ENCODE data around the gene TMC1.

TMC1 gene

GRCh38 chr9:72586388-72587130 lies 65.2 kb downstream of the TMC1 start:
- Histone ChIP-seq H3K4me3 (ENCODE audit: low read length) (no peak overlapping the region), H3K27me3 (ENCODE audit: control insufficient read depth, insufficient read depth, low read length) (no peaks in the 10 kb centered on the region), H3K4me1 (ENCODE audit: control insufficient read depth, insufficient read depth, low read length) (peaks cover 9% of the 10 kb centered on the region), H3K27ac (ENCODE audit: low read depth, low read length) (no peak overlapping the region), H3K36me3 (ENCODE audit: control insufficient read depth, insufficient read depth, low read length) (no peaks in the 10 kb centered on the region), H3K9ac (ENCODE audit: low read length) (no peak overlapping the region)

- Histone ChIP-seq H3K9ac (ENCODE audit: low read length) (no peak overlapping the region), H3K27ac (ENCODE audit: low read depth, low read length) (no peak overlapping the region), H3K4me1 (ENCODE audit: control insufficient read depth, insufficient read depth, low read length) (peaks cover 11% of the 10 kb centered on the region), H3K27me3 (ENCODE audit: control insufficient read depth, insufficient read depth, low read length) (no peaks in the 10 kb centered on the region), H3K36me3 (ENCODE audit: control insufficient read depth, insufficient read depth, low read length) (no peaks in the 10 kb centered on the region), H3K4me3 (ENCODE audit: low read length) (no peak overlapping the region)
Measured at GRCh38 chr9:72588336-72588735, 66.9 kb downstream of the TMC1 start.

DNA sequence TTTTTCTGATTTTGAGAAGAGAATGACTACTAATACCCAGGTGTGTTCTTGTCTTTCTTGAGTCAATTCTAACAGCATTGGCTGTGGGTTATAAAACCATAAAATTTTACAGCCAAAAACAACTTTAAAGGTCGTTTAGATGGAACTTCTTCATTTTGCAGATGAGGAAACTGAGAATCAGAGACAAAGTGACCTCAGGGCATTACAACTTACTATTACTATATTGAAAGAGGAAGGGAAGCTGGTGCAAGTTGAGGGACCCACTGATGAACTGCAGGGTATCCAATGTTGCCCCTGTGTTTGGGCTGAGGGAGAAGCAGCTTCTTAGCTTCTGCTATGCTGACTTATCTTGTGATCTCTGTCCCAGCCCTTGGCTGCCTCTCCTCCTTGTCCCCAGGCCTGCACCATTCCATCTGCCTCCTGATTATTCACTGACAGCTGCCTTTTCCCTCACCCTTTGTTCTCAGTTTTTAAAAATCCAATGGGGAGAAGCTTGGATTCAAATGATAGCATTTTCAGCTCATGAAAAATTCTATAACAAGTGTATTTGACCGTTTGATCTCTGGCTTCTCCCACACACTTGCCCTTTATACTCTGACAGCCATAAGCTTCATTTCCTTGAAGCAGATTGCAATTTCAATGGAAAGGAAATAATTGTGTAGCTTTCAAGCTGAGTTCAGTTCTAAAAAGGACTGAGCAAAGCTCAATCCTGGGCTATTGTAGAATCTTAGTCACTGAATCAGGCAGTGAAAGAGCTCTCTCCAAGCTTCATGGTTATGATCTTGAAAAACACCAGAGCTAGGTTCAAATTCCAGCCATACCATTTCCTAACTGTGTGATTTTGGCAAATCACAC lies 68.5 kb downstream of the TMC1 start:
- peaks cover 11% of the 10 kb centered on the region for H3K4me1 ChIP-seq (ENCODE audit: control insufficient read depth, insufficient read depth, low read length)
- H3K4me3 ChIP-seq (ENCODE audit: low read length), result no peak overlapping the region
- no peaks in the 10 kb centered on the region for H3K27me3 ChIP-seq (ENCODE audit: control insufficient read depth, insufficient read depth, low read length)
- no peaks in the 10 kb centered on the region for H3K36me3 ChIP-seq (ENCODE audit: control insufficient read depth, insufficient read depth, low read length)
- no peak overlapping the region for H3K9ac ChIP-seq (ENCODE audit: low read length)
- no peak overlapping the region for H3K27ac ChIP-seq (ENCODE audit: low read depth, low read length)

DNA sequence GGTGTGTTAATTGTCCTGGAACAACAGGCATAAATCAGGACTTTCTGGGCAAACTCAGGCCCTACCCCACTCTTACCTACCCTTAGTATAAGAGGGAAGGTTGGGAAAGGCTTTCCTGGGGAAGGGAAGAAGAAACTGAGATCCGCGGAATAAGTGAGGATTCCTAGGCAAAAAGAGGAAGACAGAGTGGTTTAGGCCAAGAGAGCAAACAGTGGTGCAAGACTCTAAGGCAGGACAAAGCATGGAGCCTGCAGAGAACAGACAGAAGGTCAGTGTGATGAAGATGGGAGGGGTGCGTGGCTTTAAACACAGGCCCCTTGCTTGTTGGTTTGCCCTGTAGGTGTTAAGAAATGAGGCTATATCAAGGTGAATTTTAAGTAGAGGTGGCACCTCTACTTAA lies 69.4 kb downstream of the TMC1 start:
- Histone ChIP-seq H3K9ac (ENCODE audit: low read length) (no peak overlapping the region), H3K27me3 (ENCODE audit: control insufficient read depth, insufficient read depth, low read length) (no peaks in the 10 kb centered on the region), H3K4me3 (ENCODE audit: low read length) (no peak overlapping the region), H3K36me3 (ENCODE audit: control insufficient read depth, insufficient read depth, low read length) (no peaks in the 10 kb centered on the region), H3K4me1 (ENCODE audit: control insufficient read depth, insufficient read depth, low read length) (peaks cover 11% of the 10 kb centered on the region), H3K27ac (ENCODE audit: low read depth, low read length) (no peak overlapping the region)

- Histone ChIP-seq H3K4me3 (ENCODE audit: low read length) (no peak overlapping the region), H3K4me1 (ENCODE audit: control insufficient read depth, insufficient read depth, low read length) (peaks cover 11% of the 10 kb centered on the region), H3K9ac (ENCODE audit: low read length) (no peak overlapping the region), H3K36me3 (ENCODE audit: control insufficient read depth, insufficient read depth, low read length) (no peaks in the 10 kb centered on the region), H3K27me3 (ENCODE audit: control insufficient read depth, insufficient read depth, low read length) (no peaks in the 10 kb centered on the region), H3K27ac (ENCODE audit: low read depth, low read length) (no peak overlapping the region)
Measured at GRCh38 chr9:72592502-72593403, 71.3 kb downstream of the TMC1 start.

DNA sequence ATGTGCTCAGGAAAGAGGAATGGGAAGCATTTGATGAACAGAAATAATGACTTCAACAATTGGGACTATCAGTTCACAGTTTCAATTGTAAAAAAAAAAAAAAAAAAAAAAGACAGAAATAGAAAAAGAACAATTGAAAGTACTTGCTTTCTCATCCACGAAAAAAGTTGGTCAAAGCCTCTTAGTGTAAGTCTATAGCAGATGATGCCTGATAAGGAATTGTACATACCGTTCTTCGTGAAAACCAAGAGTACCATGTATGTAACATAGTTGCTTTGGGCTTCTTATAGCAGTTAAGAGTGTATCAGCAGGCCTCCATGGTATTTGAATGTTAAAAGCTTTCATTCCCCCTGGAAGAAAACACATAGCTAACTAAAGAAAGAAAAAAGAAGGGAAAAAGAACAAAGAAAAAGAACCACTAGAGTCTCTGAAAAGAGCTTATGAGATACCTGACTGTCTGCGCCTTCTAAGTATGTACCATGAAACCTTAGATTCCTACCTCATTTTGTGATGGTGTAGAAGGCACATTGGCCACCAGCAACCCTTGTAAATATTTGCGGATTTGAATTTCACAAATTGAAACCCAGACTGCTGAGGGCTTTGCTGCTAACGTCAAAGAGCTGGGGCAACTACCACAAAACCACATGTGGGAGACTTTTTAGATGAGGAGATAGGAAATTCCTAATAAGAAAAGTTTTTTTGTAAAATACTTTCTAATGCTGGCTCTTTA lies 75.2 kb downstream of the TMC1 start:
- Histone ChIP-seq H3K36me3 (ENCODE audit: control insufficient read depth, insufficient read depth, low read length) (no peaks in the 10 kb centered on the region), H3K27ac (ENCODE audit: low read depth, low read length) (no peak overlapping the region), H3K9ac (ENCODE audit: low read length) (no peak overlapping the region), H3K4me3 (ENCODE audit: low read length) (no peak overlapping the region), H3K27me3 (ENCODE audit: control insufficient read depth, insufficient read depth, low read length) (no peaks in the 10 kb centered on the region), H3K4me1 (ENCODE audit: control insufficient read depth, insufficient read depth, low read length) (peaks cover 2% of the 10 kb centered on the region)

DNA sequence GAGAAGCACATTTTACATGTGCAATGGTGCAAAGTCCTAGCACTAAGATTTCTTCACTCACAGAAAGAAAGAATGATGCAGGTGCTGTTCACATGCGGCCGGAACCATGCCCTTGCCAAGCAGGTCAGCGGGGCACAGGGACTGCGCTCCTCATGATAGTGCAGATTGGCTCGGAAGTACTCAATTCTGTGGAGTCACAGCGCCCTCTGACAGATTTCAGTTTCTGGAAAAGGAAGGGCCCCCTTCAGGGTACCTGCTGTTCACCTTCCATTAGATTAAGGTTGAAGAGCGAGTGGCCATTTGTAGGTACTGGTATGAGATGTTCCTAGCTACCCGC lies 75.7 kb downstream of the TMC1 start:
- Histone ChIP-seq H3K4me3 (ENCODE audit: low read length) (no peak overlapping the region), H3K27me3 (ENCODE audit: control insufficient read depth, insufficient read depth, low read length) (no peaks in the 10 kb centered on the region), H3K27ac (ENCODE audit: low read depth, low read length) (no peak overlapping the region), H3K4me1 (ENCODE audit: control insufficient read depth, insufficient read depth, low read length) (peaks cover 2% of the 10 kb centered on the region), H3K9ac (ENCODE audit: low read length) (no peak overlapping the region), H3K36me3 (ENCODE audit: control insufficient read depth, insufficient read depth, low read length) (no peaks in the 10 kb centered on the region)

DNA sequence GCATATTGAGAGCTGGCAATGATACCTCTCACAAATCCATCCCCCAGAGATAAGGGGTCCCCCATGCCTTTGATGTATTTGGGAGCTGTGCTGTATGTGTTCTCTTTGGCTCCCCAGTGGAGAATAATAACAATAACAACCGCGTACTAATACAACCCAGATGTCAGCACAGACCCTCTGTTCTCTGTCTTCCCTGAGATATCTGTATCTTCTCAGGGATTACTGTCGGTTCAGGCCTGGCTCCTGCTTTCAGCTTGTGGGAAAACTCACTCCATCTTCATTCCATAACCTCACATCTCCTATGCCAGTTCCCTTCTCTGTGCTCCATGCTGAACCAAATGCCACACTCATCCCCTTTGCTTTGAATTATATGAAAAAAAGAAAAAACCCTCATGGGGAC lies 76.2 kb downstream of the TMC1 start:
- H3K27ac ChIP-seq (ENCODE audit: low read depth, low read length), result no peak overlapping the region
- H3K4me1 ChIP-seq (ENCODE audit: control insufficient read depth, insufficient read depth, low read length), result peaks cover under 1% of the 10 kb centered on the region
- H3K9ac ChIP-seq (ENCODE audit: low read length), result no peak overlapping the region

DNA sequence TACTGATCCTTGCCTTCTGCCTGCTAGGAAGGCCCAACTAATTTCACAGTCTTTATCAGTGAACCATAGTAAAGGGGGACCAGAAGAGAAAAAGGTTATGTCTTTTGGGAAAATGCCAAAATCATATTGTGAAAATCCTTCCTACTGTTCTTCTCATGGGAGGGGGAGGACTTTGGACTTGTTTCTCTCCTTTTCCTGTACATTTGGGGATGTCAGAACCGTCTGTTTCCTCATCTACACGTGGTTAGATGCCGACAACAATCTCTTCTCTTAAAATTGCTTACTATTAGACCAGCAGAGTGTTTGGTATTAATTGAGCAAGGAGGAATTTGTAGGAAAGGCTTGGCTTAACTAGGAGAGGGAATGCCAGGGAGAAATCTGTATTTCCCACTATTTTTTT lies 77.2 kb downstream of the TMC1 start:
- no peak overlapping the region for H3K4me3 ChIP-seq (ENCODE audit: low read length)
- no peaks in the 10 kb centered on the region for H3K27me3 ChIP-seq (ENCODE audit: control insufficient read depth, insufficient read depth, low read length)
- no peak overlapping the region for H3K27ac ChIP-seq (ENCODE audit: low read depth, low read length)

More for the DNA sequence above, 76.2 kb downstream of the TMC1 start:
- H3K4me3 ChIP-seq (ENCODE audit: low read length), result no peak overlapping the region
- no peaks in the 10 kb centered on the region for H3K27me3 ChIP-seq (ENCODE audit: control insufficient read depth, insufficient read depth, low read length)
- H3K36me3 ChIP-seq (ENCODE audit: control insufficient read depth, insufficient read depth, low read length), result no peaks in the 10 kb centered on the region

GRCh38 chr9:72599874-72600534 lies 78.6 kb downstream of the TMC1 start:
- H3K4me3 ChIP-seq (ENCODE audit: low read length), result no peak overlapping the region
- H3K27ac ChIP-seq (ENCODE audit: low read depth, low read length), result no peak overlapping the region
- no peak overlapping the region for H3K9ac ChIP-seq (ENCODE audit: low read length)
- H3K4me1 ChIP-seq (ENCODE audit: control insufficient read depth, insufficient read depth, low read length), result no peaks in the 10 kb centered on the region
- H3K27me3 ChIP-seq (ENCODE audit: control insufficient read depth, insufficient read depth, low read length), result no peaks in the 10 kb centered on the region
- no peaks in the 10 kb centered on the region for H3K36me3 ChIP-seq (ENCODE audit: control insufficient read depth, insufficient read depth, low read length)

More for the DNA sequence above, 77.2 kb downstream of the TMC1 start:
- Histone ChIP-seq H3K4me1 (ENCODE audit: control insufficient read depth, insufficient read depth, low read length) (no peaks in the 10 kb centered on the region), H3K36me3 (ENCODE audit: control insufficient read depth, insufficient read depth, low read length) (no peaks in the 10 kb centered on the region), H3K9ac (ENCODE audit: low read length) (no peak overlapping the region)

DNA sequence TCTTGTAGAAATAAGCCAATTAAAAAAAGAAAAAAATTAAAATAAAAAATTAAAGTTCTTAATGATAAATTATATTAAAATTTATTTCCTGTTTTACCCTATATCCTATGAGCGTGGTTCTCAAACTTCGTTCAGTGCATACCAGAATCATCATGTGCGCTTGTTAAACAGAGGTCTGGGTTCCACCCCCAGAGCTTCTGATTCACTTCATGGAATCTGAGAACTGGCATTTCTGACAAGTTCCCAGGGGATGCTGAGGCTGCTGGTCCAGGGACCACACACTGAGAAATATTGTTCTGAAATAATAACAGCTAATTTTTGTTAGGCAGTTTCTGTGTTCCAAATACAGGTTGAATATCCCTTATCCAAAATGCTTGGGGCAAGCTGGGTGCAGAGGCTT lies 79.3 kb downstream of the TMC1 start:
- no peak overlapping the region for H3K9ac ChIP-seq (ENCODE audit: low read length)
- H3K4me3 ChIP-seq (ENCODE audit: low read length), result no peak overlapping the region
- H3K36me3 ChIP-seq (ENCODE audit: control insufficient read depth, insufficient read depth, low read length), result no peaks in the 10 kb centered on the region
- H3K27ac ChIP-seq (ENCODE audit: low read depth, low read length), result no peak overlapping the region
- no peaks in the 10 kb centered on the region for H3K4me1 ChIP-seq (ENCODE audit: control insufficient read depth, insufficient read depth, low read length)
- no peaks in the 10 kb centered on the region for H3K27me3 ChIP-seq (ENCODE audit: control insufficient read depth, insufficient read depth, low read length)

All from rectal smooth muscle tissue (tissue), 1 donor.